GM19397 (cell line): ENCODE measurements around the gene MAVS.

Source experiments
- ATAC-seq: cut with Tn5 transposase; IDR thresholded peaks from one replicate; pipeline ENCODE4 v1.9.1; 2021; ENCODE audit warnings: mild to moderate bottlenecking, moderate library complexity; ENCODE audit not compliant: unreplicated experiment

Gene MAVS

GRCh38 chr20:3846740-3847428 lies at the start of gene MAVS:
Gene MAVS (plus strand): TSS chr20:3846834. CDS start chr20:3854625, 7,791 bp downstream.
- ATAC-seq, result peak; percentile 98

GRCh38 chr20:3797226-3797545 lies 49.4 kb upstream of the MAVS start:
- ATAC-seq, result no peak

DNA sequence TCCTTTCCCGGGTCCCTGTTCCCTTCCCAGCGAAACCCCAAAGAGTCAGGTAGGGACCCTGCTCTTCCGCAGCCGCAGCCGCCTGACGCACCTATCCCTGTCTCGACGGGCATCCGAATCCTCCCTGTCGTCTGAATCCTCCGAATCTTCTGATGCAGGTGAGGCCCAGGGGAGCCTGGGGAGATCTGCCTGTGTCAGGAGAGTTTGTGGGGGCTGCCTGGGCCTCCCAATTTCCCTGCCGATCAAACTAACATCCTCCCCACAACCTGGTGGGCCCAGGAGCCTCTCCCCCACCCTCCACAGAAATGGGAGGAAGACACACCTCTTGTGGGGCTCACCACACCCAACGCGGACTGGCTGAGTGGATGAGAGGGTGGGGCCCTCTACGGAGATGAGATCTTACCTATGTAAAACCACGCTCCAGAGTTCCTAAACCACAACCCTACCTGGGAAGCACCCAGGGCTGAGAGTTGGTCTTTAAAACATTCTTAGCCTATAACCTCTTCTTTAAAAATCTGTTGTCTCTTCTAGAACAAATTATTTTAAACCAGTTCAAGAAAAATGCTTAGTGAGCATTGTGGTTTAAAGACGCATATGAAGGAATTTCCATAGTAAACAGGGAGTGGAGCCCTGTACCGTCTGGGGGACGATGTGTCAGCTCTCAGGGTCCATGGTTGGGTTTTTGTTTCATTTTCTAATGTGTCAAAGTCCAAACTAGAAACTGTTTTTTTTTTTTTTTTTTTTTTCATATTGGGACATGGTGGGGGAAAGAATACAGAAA lies 48.9 kb upstream of the MAVS start:
- ATAC-seq, result no peak

DNA sequence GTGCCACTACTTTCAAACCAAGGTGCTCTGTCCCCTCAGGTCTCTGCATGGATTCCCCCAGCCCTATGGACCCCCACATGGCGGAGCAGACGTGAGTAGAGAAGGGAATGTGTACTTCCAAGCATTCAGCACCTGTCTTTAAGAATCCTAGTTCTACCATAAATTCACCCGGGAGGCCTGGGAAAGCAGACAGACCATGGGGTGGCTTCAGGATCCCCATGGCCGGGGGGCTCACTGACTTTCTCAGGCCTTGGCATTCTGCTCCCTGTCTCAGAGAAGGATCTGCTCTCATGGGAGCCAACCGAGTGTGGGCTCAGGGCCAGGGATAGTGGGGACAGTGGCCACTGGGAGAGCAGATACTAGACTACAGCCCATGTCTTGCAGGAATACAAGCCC lies 48.3 kb upstream of the MAVS start:
- ATAC-seq, result no peak

GRCh38 chr20:3798908-3799248 lies 47.8 kb upstream of the MAVS start:
- no peak for ATAC-seq

DNA sequence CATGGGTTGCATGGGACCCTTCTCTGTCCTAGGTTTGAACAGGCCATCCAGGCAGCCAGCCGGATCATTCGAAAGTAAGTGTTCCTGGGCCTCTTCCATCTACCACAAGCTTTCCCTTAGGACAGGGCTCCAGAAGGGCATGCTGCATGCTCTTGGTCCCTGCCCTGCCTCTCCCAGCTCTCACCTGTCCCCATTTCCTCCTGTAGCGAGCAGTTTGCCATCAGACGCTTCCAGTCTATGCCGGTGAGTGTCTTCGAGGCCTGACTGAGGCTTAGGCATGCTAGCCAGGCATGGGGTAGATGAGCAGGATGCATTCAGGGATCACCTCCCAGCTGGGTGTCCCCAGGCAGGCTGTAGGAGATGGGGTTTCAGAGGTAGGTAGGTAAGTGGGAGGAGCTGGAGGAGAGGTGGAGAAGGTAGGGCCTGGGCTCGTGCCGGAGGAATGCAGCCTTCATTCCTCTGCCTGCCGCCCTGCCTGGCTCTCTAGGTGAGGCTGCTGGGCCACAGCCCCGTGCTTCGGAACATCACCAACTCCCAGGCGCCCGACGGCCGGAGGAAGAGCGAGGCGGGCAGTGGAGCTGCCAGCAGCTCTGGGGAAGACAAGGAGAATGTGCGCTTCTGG lies 46.3 kb upstream of the MAVS start:
- no peak for ATAC-seq

GRCh38 chr20:3800878-3801260 lies 45.8 kb upstream of the MAVS start:
- no peak for ATAC-seq

- no peak for ATAC-seq
Measured at GRCh38 chr20:3801299-3801698, 45.3 kb upstream of the MAVS start.

DNA sequence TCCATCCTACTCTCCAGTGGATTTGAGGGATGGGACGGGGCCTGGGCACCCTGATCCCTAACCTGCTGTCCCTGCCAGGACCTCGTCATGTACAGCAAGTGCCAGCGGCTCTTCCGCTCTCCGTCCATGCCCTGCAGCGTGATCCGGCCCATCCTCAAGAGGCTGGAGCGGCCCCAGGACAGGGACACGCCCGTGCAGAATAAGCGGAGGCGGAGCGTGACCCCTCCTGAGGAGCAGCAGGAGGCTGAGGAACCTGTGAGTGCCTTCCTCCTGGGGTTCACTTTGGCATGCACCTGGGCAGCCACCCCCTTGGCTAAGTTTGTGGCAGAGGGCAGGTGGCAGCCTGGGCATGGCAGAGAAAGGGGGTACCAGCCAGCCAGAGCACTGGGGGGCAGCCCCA lies 44.8 kb upstream of the MAVS start:
- ATAC-seq, result no peak

DNA sequence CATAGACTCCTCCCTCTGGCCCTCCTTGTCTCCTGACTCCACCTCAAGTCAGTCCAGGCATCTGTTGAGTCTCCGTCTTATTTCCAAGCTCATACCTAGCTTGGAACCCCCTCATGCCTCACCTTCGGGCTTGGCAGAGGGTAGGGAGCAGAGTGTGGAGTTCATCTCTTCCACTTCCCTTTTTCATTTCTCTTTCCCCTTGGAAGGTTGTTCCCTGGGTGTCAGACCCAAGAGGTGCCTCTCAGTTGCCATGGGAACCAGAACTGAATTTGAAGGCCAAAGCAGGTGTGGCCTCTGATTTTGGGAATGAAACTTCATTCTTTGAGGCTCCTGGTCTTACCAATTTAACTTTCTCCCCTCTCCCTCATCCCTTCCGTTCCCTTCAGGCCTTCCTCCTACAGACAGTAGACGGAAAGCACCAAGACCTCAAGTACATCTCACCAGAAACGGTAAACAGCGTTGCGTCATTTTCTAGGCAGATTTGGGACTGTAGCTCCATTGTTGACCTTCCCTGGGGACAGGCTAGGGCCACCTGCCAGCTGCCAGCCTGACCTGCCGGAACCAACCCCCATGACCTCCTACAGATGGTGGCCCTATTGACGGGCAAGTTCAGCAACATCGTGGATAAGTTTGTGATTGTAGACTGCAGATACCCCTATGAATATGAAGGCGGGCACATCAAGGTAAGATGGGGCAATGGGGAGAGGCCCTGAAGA lies 44.0 kb upstream of the MAVS start:
- ATAC-seq, result no peak

- no peak for ATAC-seq
Measured at GRCh38 chr20:3803289-3803688, 43.3 kb upstream of the MAVS start.

GRCh38 chr20:3803854-3804253 lies 42.8 kb upstream of the MAVS start:
- no peak for ATAC-seq

- ATAC-seq, result no peak
Measured at GRCh38 chr20:3804254-3804751, 42.3 kb upstream of the MAVS start.

GRCh38 chr20:3804781-3805180 lies 41.9 kb upstream of the MAVS start:
- no peak for ATAC-seq

- no peak for ATAC-seq
Measured at GRCh38 chr20:3808544-3808943, 38.1 kb upstream of the MAVS start.

DNA sequence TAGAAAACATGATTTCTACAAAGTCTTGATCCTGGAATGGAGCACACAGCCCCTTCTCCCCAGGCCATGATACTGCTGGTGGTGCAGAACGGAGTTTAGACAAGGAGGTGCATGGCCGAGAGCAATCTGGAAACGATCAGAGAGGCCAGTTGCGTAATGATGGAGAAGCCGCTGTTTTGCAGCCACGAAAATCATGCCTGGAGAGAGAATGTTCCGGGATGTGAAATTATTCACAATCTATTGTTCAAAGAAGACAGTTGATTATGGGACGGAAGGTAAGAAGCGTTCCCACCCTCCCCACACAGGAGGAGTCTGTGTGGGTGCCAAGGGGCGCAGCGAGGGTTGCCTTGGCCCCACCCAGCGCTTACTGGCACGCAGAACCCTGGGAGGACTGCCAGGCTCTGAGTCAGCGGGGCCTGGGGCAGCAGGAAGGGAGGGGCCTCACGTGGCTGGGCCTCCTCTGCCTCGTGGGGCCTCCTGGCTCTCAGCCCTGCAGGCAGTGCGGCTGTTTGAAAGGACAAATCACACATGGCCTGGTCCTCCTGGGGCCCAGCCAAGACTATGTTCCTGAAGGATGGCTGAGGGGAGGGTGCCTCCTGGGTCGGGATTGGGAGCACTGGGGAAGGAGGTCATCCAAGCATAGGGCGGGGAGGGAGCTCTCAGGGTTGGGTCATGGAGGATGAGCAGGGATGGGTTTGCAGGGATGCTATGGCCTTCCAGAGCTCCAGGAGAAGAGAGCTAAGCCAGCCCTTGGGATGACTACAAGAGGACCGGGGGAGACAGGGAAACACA lies 35.0 kb upstream of the MAVS start:
- no peak for ATAC-seq

DNA sequence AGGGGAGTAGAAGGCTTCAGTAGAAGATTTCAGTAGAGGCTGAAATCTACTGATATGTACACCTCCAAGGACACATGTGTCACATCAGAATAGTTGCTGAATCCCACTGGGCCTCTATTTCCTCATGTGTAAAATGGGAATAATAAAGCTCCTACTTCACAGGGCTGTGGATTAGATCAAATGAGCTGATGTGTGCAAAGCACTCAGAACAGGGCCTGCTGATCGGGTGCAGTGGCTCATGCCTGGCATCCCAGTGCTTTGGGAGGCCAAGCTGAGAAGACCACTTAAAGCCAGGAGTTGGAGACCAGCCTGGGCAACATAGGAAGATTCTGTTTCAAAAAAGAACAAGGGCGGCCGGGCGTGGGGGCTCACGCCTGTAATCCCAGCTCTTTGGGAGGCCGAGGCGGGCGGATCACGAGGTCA lies 34.4 kb upstream of the MAVS start:
- ATAC-seq, result no peak

GRCh38 chr20:3812975-3813847 lies 33.4 kb upstream of the MAVS start:
- no peak for ATAC-seq

GRCh38 chr20:3813848-3814581 lies 32.6 kb upstream of the MAVS start:
- ATAC-seq, result no peak
